GM10248 (cell line): ENCODE results near the gene SCAP.

ENCODE experiments used
- CTCF ChIA-PET: fragments of 300-600 bp; sonication (Branson Sonifier 250); formaldehyde crosslinking; extraction: SDS; loops from one replicate; lab custom pipeline; 2021; ENCODE audit warnings: antibody characterized with exemption; lab: Yijun Ruan, JAX
- POLR2A ChIA-PET: fragments of 350-650 bp; sonication (Branson Sonifier 250); formaldehyde crosslinking; extraction: SDS; loops from one replicate; lab custom pipeline; 2020; ENCODE audit warnings: antibody characterized with exemption; lab: Yijun Ruan, JAX
- DNase-seq: peaks from one replicate; pipeline ENCODE4 v3.0.0; 2012; ENCODE audit errors: extremely low spot score
- CTCF ChIP-seq: IDR thresholded peaks from 2 replicates; pipeline ENCODE4 v1.5.1; 2012; ENCODE audit warnings: mild to moderate bottlenecking, low read depth; ENCODE audit errors: extremely low read depth, missing control alignments, control extremely low read depth

SCAP gene

GRCh38 chr3:47475570-47476329 lies at the start of gene SCAP:
SCAP (minus strand) TSS chr3:47475941; CDS start chr3:47442993, 32,948 bp downstream.
- peak; percentile 97 for DNase-seq
- TF ChIP-seq CTCF = peak; percentile 95
- CTCF ChIA-PET = interaction anchor here (0.8 to 5.5 kb wide), 22 partner anchors 8 to 349 kb away, joined by 3 to 77 read pairs (median 5); no protein-coding TSS in a partner anchor
- POLR2A ChIA-PET = interaction anchor here (1.2 kb wide), 1 partner anchor 17 kb away, joined by 3 read pairs; no protein-coding TSS in a partner anchor

GRCh38 chr3:47523310-47524073 lies 47.8 kb upstream of the SCAP start:
- POLR2A ChIA-PET = no interaction called here
- CTCF ChIA-PET = interaction anchor here (0.8 to 5.0 kb wide), 16 partner anchors 10 to 912 kb away, joined by 3 to 56 read pairs (median 6); no protein-coding TSS in a partner anchor
- no peak for TF ChIP-seq CTCF
- DNase-seq = no peak

- peak; percentile 88 for DNase-seq
- CTCF ChIA-PET = interaction anchor here (0.6 to 5.0 kb wide), 71 partner anchors 8 to 913 kb away, joined by 3 to 56 read pairs (median 4); partner anchors contain the start of genes ELP6 and SMARCC1
- POLR2A ChIA-PET = interaction anchor here (0.6 kb wide), 1 partner anchor 1148 kb away, joined by 3 read pairs; no protein-coding TSS in a partner anchor
- TF ChIP-seq CTCF = peak; percentile 91
Measured at GRCh38 chr3:47522082-47522987, 46.6 kb upstream of the SCAP start.

- DNase-seq = no peak
- ChIA-PET CTCF (interaction anchor here (0.9 to 5.0 kb wide), 26 partner anchors 10 to 916 kb away, joined by 3 to 56 read pairs (median 5); no protein-coding TSS in a partner anchor), POLR2A (no interaction called here)
- no peak for TF ChIP-seq CTCF
Measured at GRCh38 chr3:47520756-47521155, 45.0 kb upstream of the SCAP start.

GRCh38 chr3:47517937-47518336 lies 42.2 kb upstream of the SCAP start:
- TF ChIP-seq CTCF = no peak
- POLR2A ChIA-PET = no interaction called here
- CTCF ChIA-PET = interaction anchor here (4.1 kb wide), 1 partner anchor 97 kb away, joined by 19 read pairs; no protein-coding TSS in a partner anchor
- no peak for DNase-seq
